AG09319 (cell line): Measurements from ENCODE around the gene ZNRF3.

ENCODE experiments used
- DNase-seq: peaks from one replicate; pipeline ENCODE4 v3.0.0-alpha.2; 2010; ENCODE audit warnings: low read depth; ENCODE audit errors: extremely low read depth
- TF ChIP-seq, protein P1 (sequence below): IDR thresholded peaks from 2 replicates; pipeline ENCODE4 v1.5.1; 2011; ENCODE audit warnings: low read depth, mild to moderate bottlenecking, inconsistent platforms, low read length, moderate library complexity

Gene ZNRF3

DNA sequence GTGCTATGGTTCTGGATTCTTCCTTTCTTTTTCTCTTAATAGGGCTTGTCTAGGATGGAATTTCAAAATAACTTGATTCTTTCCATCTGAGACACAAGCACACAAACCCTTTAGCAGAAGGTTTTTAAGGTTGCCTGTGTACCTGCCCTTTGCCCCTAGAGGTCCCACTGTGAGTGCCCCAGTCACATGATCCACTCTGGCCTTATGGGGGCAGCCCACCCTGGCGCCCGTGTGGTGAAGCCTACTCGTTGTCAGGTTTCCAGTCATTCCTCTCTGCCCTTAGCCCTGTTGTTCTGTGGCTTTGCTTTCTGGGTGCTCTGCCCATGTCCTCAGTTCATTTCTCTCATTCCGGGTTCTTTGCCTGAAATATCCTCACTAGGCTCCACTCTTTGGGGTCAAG is 51.8 kb downstream of the ZNRF3 start:
- TF ChIP-seq, protein P1, sequence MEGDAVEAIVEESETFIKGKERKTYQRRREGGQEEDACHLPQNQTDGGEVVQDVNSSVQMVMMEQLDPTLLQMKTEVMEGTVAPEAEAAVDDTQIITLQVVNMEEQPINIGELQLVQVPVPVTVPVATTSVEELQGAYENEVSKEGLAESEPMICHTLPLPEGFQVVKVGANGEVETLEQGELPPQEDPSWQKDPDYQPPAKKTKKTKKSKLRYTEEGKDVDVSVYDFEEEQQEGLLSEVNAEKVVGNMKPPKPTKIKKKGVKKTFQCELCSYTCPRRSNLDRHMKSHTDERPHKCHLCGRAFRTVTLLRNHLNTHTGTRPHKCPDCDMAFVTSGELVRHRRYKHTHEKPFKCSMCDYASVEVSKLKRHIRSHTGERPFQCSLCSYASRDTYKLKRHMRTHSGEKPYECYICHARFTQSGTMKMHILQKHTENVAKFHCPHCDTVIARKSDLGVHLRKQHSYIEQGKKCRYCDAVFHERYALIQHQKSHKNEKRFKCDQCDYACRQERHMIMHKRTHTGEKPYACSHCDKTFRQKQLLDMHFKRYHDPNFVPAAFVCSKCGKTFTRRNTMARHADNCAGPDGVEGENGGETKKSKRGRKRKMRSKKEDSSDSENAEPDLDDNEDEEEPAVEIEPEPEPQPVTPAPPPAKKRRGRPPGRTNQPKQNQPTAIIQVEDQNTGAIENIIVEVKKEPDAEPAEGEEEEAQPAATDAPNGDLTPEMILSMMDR = no peak
- no peak for DNase-seq

DNA sequence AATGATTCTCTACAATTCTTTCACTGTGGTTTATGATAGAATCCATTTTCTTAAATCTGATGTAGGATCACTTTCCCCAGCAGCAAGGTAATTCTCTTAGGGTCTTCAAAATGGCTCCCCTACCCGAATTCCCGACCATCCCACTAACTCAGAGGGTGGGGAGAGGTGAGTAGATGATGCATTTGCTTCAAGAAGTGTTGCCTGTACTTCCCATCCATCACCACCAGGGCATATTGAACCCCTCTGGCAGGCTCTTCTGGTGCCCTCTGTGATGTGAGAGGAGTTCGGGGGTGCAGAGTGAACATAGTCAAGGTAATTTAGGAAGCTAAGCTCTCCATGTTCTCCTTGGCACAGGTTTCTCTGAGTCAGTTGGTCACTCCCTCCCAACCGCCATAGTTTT is 52.3 kb downstream of the ZNRF3 start:
- DNase-seq = no peak
- TF ChIP-seq, protein P1 = no peak; the same call in 1 of the 2 replicates

DNA sequence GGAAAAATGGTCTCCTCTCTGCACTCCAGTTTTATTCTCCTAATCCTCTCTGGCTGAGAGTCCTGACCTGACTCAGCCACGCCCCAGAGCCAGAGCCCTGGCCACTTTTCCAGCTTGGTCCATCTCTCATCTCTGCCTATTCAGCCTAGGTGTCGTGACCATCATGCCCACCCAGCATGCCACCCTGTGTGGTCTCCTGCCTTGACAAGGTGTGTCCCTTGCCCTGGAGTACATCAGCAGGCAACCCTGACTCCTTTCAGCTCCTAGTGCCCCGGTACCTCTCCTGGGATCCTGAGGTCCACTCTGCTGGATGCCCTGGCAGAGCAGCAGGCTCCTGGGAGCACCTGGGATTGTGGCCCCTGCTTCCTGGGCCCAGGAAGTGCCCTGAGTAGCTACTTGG is 52.8 kb downstream of the ZNRF3 start:
- TF ChIP-seq, protein P1 = no peak
- no peak for DNase-seq

DNA sequence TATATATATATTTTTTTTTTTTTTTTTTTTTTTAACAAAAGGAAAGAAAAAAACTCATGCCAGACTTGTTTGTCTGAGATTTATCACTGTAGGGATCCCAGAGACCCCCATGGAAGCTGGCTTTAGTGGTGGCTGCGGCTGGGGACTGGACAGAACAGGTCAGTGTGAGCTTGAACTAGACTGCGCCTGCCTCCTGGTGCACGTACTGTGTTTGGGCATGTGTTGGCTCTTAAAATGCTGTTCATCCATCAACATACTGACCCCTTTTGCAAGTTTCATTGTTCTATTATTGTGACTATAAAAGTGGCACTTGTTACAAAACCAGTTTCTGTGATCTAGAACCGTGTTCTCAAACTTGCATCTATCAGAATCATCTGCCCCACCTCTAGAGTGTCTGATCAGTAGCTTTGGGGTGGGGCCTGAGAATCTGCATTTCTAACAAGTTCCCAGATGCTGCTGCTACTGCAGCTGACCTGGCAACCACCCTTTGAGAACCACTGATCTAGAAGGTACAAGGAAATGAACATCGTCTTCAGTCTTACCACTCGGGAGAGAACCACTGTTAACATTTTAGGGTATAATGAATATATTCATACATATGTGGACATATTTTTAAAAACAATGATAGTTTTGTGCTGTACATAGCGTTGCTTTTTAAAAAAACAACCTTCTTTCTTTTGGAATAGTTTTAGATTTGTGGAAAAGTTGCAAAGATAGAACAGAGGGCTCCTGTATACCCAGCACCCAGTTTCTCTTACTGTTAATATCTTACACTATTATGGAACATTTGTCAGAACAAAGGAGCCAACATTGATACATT is 54.0 kb downstream of the ZNRF3 start:
- TF ChIP-seq, protein P1 = no peak
- no peak for DNase-seq

DNA sequence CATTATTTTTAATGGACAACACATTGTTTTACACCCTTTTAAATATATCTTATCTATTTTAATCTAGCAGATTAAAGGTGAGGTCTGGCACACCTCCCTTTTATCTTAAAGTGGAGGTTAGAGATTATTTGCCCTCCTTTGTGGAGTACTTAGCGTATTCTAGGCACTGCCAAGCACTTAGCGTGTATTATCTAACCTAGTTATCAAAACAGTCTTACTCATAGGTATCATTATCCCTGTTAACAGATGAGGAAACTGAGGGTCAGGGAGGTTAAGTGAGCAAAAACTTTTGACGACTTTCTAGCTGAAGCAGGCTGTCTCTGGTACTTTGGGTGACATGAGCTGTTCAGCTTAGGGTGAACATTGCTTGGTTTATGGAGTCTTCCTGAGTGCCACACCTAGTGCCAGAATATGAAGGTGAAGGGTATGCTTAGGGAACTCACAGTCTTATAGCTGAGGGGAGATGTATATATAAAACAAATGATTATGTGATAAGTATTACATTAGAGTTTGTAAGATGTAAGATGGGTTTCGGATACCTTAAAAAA is 55.0 kb downstream of the ZNRF3 start:
- TF ChIP-seq, protein P1 = no peak
- no peak for DNase-seq

DNA sequence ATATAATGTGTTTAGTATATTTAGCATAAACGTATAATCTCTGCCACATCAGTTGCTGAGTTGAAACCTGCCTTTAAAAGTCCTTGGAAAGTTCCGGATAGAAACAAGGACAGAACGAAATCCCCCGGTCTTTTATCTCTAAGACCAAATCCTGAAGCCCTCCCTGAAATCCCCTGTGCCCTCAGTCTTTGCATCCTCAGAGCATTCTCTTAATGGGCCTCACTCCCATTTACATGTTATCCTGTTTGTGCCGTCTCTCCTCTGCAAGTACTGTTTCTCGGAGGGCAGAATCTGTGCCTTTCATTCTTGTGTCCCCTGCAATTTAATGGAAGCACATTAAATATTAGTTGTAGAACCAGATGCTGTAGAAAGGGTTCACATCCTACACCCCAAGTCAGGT is 56.0 kb downstream of the ZNRF3 start:
- DNase-seq = no peak
- TF ChIP-seq, protein P1 = no peak

DNA sequence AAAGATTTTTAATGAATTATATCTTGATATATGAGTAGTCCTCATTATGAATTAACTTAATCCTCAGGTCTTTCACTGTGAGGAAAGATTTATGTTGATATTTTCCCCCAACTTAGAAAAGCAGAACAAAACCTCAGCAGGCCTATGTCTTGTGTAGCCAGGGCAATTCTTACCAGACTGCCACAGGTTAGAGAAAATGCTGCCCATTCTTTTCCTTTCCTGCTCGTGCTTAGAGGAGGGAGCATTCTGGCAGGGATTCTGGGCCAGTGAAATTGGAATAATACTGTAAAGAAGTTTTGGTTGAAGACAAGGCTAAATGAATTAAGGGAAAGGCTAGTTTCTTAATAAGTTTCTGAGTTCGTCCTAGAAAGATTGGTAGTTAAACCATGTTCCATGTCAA is 56.6 kb downstream of the ZNRF3 start:
- TF ChIP-seq, protein P1 = no peak
- no peak for DNase-seq
